ENCODE results near the gene COPS6. TPM values are rescaled to one million over a fixed set of nuclear protein-coding genes. Genes with fewer than 3 reads are reported as not detected.

COPS6 gene
- total and polyA plus RNA-seq, 2 of the 4 experiments (the other 2 are of a cell fraction) = 185 to 325 TPM

DNA sequence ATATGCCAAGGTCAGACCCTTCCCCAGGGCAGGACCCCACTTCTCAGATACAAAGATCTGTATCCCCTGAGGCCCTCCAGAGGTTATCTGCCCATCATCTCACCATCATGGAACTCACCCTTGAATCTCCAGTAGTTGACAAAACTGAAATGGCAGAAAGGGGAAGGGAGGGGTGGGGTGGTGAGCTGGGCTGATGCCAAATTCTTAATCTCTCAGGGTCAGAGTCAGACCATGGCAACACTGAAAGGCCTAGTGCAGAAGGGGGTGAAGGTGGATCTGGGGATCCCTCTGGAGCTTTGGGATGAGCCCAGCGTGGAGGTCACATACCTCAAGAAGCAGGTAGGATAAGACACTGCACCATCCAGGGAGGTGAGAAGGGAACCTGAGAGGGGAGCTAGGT, 33.8 kb downstream of the COPS6 start:
- no peak overlapping the region for H3K18ac ChIP-seq (ENCODE audit: low read depth, low read length)
- H2BK20ac ChIP-seq (ENCODE audit: low read depth, low read length) = no peak overlapping the region
- peaks cover 4% of the 10 kb centered on the region; the same call in 1 of the 2 replicates for H3K36me3 ChIP-seq (ENCODE audit: control insufficient read depth, insufficient read depth, low read length)
- no peak overlapping the region for H2AK5ac ChIP-seq (ENCODE audit: low read depth, low read length)
- peaks cover 28 to 61% of the 10 kb centered on the region in 2 experiments for H3K79me1 ChIP-seq (ENCODE audit: low read depth in 1 of 2, low read length in 2 of 2)
- no peak overlapping the region for H2BK5ac ChIP-seq (ENCODE audit: low read depth, low read length, poor library complexity, severe bottlenecking)
- no peak overlapping the region for H4K8ac ChIP-seq (ENCODE audit: low read depth in 2 of 2, low read length in 2 of 2)
- WGBS, 2 experiments (ENCODE audit: extremely low coverage in 2 of 2, insufficient read length in 1 of 2) = 100% methylated on average over 1 of the region's 1 CpG; no CpG with 5 or more reads in 1 of the 2 experiments
- H3K23ac ChIP-seq (ENCODE audit: low read depth, low read length) = no peak overlapping the region
- no peak overlapping the region for H2AFZ ChIP-seq (replicated peaks; ENCODE audit: low read length, poor library complexity)
- dilution Hi-C loops (cut with HindIII; ENCODE audit: low sequenced_read_pairs, unreplicated experiment) (no loop called here), in situ Hi-C loops (cut with MboI; ENCODE audit: low sequenced_read_pairs) (no loop called here), intact Hi-C loops (cut with micrococcal nuclease) (no loop called here)
- H3K27ac ChIP-seq (ENCODE audit: insufficient read depth, low read length) = no peak overlapping the region
- ATAC-seq (ENCODE audit: low read depth) = no peak
- no peak overlapping the region for H3K4me2 ChIP-seq (ENCODE audit: low read depth, low read length)
- H3K4me3 ChIP-seq (ENCODE audit: insufficient read depth, low read depth, low read length) = no peak overlapping the region
- no peak overlapping the region for H2BK15ac ChIP-seq (ENCODE audit: low read depth, low read length)
- no peak overlapping the region for H2BK120ac ChIP-seq (ENCODE audit: low read depth, low read length)
- no peak overlapping the region for H4K91ac ChIP-seq (ENCODE audit: insufficient read depth, low read depth, low read length)
- ChIA-PET CTCF (no interaction called here), POLR2A (ENCODE audit: unreplicated experiment) (no interaction called here)
- TF ChIP-seq BHLHE40 (IDR thresholded peaks at IDR 0.05; ENCODE audit: low read depth, low read length) (no peak), RAD21 (IDR thresholded peaks at IDR 0.05; ENCODE audit: low read length) (no peak), SMC3 (IDR thresholded peaks at IDR 0.05; ENCODE audit: low read depth, low read length) (no peak), MXI1 (IDR thresholded peaks at IDR 0.05; ENCODE audit: borderline replicate concordance, low read depth, low read length) (no peak), RCOR1 (IDR thresholded peaks at IDR 0.05; ENCODE audit: insufficient replicate concordance, low read length) (no peak), RFX5 (IDR thresholded peaks at IDR 0.05; ENCODE audit: low read depth, low read length) (no peak), POLR2A (IDR thresholded peaks at IDR 0.05; ENCODE audit: low read depth, low read length) (no peak), NFE2L2 (IDR thresholded peaks at IDR 0.05; ENCODE audit: low read depth, low read length) (no peak), CHD1 (IDR thresholded peaks at IDR 0.05; ENCODE audit: low read depth, low read length) (no peak), FOS (IDR thresholded peaks at IDR 0.05; ENCODE audit: low read depth, low read length) (no peak)
- TF ChIP-seq, protein P1, sequence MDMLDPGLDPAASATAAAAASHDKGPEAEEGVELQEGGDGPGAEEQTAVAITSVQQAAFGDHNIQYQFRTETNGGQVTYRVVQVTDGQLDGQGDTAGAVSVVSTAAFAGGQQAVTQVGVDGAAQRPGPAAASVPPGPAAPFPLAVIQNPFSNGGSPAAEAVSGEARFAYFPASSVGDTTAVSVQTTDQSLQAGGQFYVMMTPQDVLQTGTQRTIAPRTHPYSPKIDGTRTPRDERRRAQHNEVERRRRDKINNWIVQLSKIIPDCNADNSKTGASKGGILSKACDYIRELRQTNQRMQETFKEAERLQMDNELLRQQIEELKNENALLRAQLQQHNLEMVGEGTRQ (IDR thresholded peaks at IDR 0.05; ENCODE audit: low read depth, low read length) = no peak
- TF ChIP-seq, protein P2, sequence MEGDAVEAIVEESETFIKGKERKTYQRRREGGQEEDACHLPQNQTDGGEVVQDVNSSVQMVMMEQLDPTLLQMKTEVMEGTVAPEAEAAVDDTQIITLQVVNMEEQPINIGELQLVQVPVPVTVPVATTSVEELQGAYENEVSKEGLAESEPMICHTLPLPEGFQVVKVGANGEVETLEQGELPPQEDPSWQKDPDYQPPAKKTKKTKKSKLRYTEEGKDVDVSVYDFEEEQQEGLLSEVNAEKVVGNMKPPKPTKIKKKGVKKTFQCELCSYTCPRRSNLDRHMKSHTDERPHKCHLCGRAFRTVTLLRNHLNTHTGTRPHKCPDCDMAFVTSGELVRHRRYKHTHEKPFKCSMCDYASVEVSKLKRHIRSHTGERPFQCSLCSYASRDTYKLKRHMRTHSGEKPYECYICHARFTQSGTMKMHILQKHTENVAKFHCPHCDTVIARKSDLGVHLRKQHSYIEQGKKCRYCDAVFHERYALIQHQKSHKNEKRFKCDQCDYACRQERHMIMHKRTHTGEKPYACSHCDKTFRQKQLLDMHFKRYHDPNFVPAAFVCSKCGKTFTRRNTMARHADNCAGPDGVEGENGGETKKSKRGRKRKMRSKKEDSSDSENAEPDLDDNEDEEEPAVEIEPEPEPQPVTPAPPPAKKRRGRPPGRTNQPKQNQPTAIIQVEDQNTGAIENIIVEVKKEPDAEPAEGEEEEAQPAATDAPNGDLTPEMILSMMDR (conservative IDR thresholded peaks at IDR 0.05; ENCODE audit: low read depth, low read length) = no peak
- TF ChIP-seq, protein P3, sequence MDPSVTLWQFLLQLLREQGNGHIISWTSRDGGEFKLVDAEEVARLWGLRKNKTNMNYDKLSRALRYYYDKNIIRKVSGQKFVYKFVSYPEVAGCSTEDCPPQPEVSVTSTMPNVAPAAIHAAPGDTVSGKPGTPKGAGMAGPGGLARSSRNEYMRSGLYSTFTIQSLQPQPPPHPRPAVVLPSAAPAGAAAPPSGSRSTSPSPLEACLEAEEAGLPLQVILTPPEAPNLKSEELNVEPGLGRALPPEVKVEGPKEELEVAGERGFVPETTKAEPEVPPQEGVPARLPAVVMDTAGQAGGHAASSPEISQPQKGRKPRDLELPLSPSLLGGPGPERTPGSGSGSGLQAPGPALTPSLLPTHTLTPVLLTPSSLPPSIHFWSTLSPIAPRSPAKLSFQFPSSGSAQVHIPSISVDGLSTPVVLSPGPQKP (IDR thresholded peaks at IDR 0.05; ENCODE audit: borderline replicate concordance, low read depth, low read length) = no peak
- H3K4me1 ChIP-seq (ENCODE audit: control insufficient read depth, insufficient read depth, low read length) = peaks cover 6% of the 10 kb centered on the region; the same call in 1 of the 2 replicates
- BruUV-seq (replicated peaks) = no TSS peak
- H3K56ac ChIP-seq (ENCODE audit: extremely low read depth, insufficient read depth, low read length) = no peak overlapping the region
- no peak overlapping the region for H3K14ac ChIP-seq (replicated peaks; ENCODE audit: low read depth, low read length)
- H3K9me1 ChIP-seq (ENCODE audit: insufficient read depth, low read length) = peaks cover 17% of the 10 kb centered on the region
- H3K4ac ChIP-seq (ENCODE audit: low read depth, low read length) = no peak overlapping the region
- no peak overlapping the region for H3K9ac ChIP-seq (ENCODE audit: low read depth, low read length)
- no peaks in the 10 kb centered on the region for H3K9me3 ChIP-seq (ENCODE audit: control insufficient read depth, insufficient read depth, low read length)
- no peak overlapping the region for H4K5ac ChIP-seq (ENCODE audit: low read depth, low read length)
- no peaks in the 10 kb centered on the region for H3K27me3 ChIP-seq (ENCODE audit: control insufficient read depth, insufficient read depth, low read length)
- no peak for DNase-seq
- H4K20me1 ChIP-seq (ENCODE audit: insufficient read depth, low read length) = no peaks in the 10 kb centered on the region; the same call in 1 of the 2 replicates
- H2AK9ac ChIP-seq (replicated peaks; ENCODE audit: low read depth, low read length, poor library complexity) = no peak overlapping the region
